Transverse colon (tissue), 4 donors: ENCODE data around the gene ZNF143. TPM values are rescaled to one million over a fixed set of nuclear protein-coding genes. Genes with fewer than 3 reads are reported as not detected.
"Not testable (repeated sequence)": the region's sequence is repeated elsewhere in the genome, so short reads cannot be mapped to it uniquely, and the experiment has no call there.

ENCODE experiments used
- DNase-seq: peaks from one replicate; pipeline ENCODE4 v3.0.0-alpha.2; 2019
- H3K27ac ChIP-seq, 4 donors: fragments of 200-600 bp; sonication (generic); 2 replicates each; pipeline ENCODE4 v1.5.1; 2016 to 2018; ENCODE audit warnings: inconsistent platforms in 4 of 4
- H3K27me3 ChIP-seq: fragments of 200-600 bp; sonication (generic); 2 replicates; pipeline ENCODE4 v1.5.1; 2017; ENCODE audit warnings: inconsistent platforms
- H3K36me3 ChIP-seq, 4 donors: fragments of 200-600 bp; sonication (generic); 2 replicates each; pipeline ENCODE4 v1.5.1; 2017 to 2019; ENCODE audit warnings: inconsistent platforms in 4 of 4
- H3K4me1 ChIP-seq, 4 donors: fragments of 200-600 bp; sonication (generic); 2 replicates each; pipeline ENCODE4 v1.5.1; 2017 to 2020; ENCODE audit warnings: inconsistent platforms in 4 of 4
- H3K4me3 ChIP-seq, 4 donors: fragments of 200-600 bp; sonication (generic); 1 replicate in 1 of 4; 2 replicates in 3 of 4; pipeline versions ENCODE4 v1.5.1 to v1.6.1; 2017 to 2019; ENCODE audit warnings: inconsistent platforms in 4 of 4
- H3K9me3 ChIP-seq, 2 donors: fragments of 200-600 bp; sonication (generic); 2 replicates each; pipeline ENCODE4 v1.5.1; 2017 to 2019; ENCODE audit warnings: inconsistent platforms in 2 of 2
- CTCF ChIP-seq, 5 experiments: fragments of 200-600 bp in 3 of 5; fragments of 450-650 bp in 2 of 5; sonication (generic) in 3 of 5; IDR thresholded peaks; 1 replicate in 2 of 5; 2 replicates in 3 of 5; pipeline ENCODE4 v1.5.1; 2016 to 2017; ENCODE audit warnings: antibody characterized with exemption in 5 of 5, inconsistent platforms in 3 of 5, mild to moderate bottlenecking in 2 of 5, moderate library complexity in 1 of 5
- EP300 ChIP-seq: sonication (generic); formaldehyde crosslinking; IDR thresholded peaks from one replicate; pipeline ENCODE4 v1.6.1; 2017; ENCODE audit warnings: antibody characterized with exemption, low read depth
- POLR2A ChIP-seq: fragments of 450-650 bp; IDR thresholded peaks from one replicate; pipeline ENCODE4 v1.6.1; 2016; ENCODE audit warnings: antibody characterized with exemption, mild to moderate bottlenecking, moderate library complexity
- POLR2AphosphoS5 ChIP-seq, 3 donors: sonication (generic); formaldehyde crosslinking; IDR thresholded peaks; one replicate each; pipeline ENCODE4 v1.6.1; 2016; ENCODE audit warnings: antibody characterized with exemption in 3 of 3
- WGBS, 2 donors: methylation state at CpG; one replicate each; pipeline ENCODE4 v1.1.5; 2018; ENCODE audit warnings: low coverage in 1 of 2; 5-methylcytosine and 5-hydroxymethylcytosine counted together
- in situ Hi-C, 4 donors: fragments of 200-750 bp; cut with MboI; loops; one replicate each; pipeline versions ENCODE4 v1.15.0 to v1.15.1; 2017; ENCODE audit warnings: low sequenced_read_pairs in 3 of 4, low pct_ligation_motif_present in 1 of 4, low pct_unique_long_range_greater_than_20kb in 1 of 4
- intact Hi-C: fragments of 100-400 bp; cut with DNase I; formaldehyde crosslinking; loops from one replicate; pipeline ENCODE4 v1.15.1; 2023; ENCODE audit warnings: low total_unique reads
- total RNA-seq, 4 donors: library from RNA; depleted of rRNA; stranded (reverse); fragments of >200 nt; gene quantifications; one replicate each; pipeline ENCODE4 v1.1.0, GENCODE V29; 2016

ZNF143 gene
- total RNA-seq, 4 donors from 2014 or later, result 6.6 to 21.8 (median 14.3) TPM

GRCh38 chr11:9533736-9534473 lies 73.1 kb downstream of the ZNF143 start:
- Histone ChIP-seq H3K36me3 (no peaks in the 10 kb centered on the region), H3K27me3 (no peaks in the 10 kb centered on the region), H3K27ac (no peak overlapping the region), H3K9me3 (no peaks in the 10 kb centered on the region), H3K4me1 (peaks cover 12 to 25% (median 17%) of the 10 kb centered on the region in 4 donors), H3K4me3 (no peak overlapping the region)
- no peak for DNase-seq
- in situ Hi-C loops, result loop anchor here in 1 of 4 donors (10.0 kb wide), 2 partner anchors 81 to 221 kb away; no protein-coding TSS in a partner anchor
- intact Hi-C loops, result no loop called here
- 79 to 80% methylated on average over 5 of the region's 5 CpGs for WGBS, 2 donors
- TF ChIP-seq POLR2A (no peak), EP300 (no peak), POLR2AphosphoS5 (IDR thresholded peaks at IDR 0.05) (no peak), CTCF (IDR thresholded peaks at IDR 0.05) (no peak)

- Histone ChIP-seq H3K4me1 (peaks cover 0 to 11% (median 5%) of the 10 kb centered on the region in 4 donors), H3K4me3 (no peak overlapping the region), H3K36me3 (no peaks in the 10 kb centered on the region), H3K27ac (no peak overlapping the region), H3K9me3 (no peaks in the 10 kb centered on the region), H3K27me3 (no peaks in the 10 kb centered on the region)
- 72% methylated on average over 6 of the region's 6 CpGs; no CpG with 5 or more reads in 1 of the 2 donors for WGBS, 2 donors
- intact Hi-C loops (no loop called here), in situ Hi-C loops (loop anchor here in 2 of 4 donors (5.0 to 10.0 kb wide), 3 partner anchors 77 to 220 kb away; no protein-coding TSS in a partner anchor)
- peak; percentile 83 for DNase-seq
- TF ChIP-seq POLR2AphosphoS5 (IDR thresholded peaks at IDR 0.05), result peak in 2 of 3 donors; percentile 11 to 39
- TF ChIP-seq CTCF (IDR thresholded peaks at IDR 0.05), result peak; percentile 76 to 84 (median 79)
- TF ChIP-seq POLR2A, result no peak
Measured at GRCh38 chr11:9535189-9535781, 74.5 kb downstream of the ZNF143 start.

- Histone ChIP-seq H3K36me3 (no peaks in the 10 kb centered on the region), H3K27me3 (no peaks in the 10 kb centered on the region), H3K4me1 (peaks cover 0 to 6% (median 0%) of the 10 kb centered on the region in 4 donors), H3K4me3 (no peak overlapping the region), H3K9me3 (no peaks in the 10 kb centered on the region), H3K27ac (no peak overlapping the region)
- intact Hi-C loops (no loop called here), in situ Hi-C loops (loop anchor here in 2 of 4 donors (5.0 to 10.0 kb wide), 3 partner anchors 74 to 216 kb away; no protein-coding TSS in a partner anchor)
- DNase-seq, result no peak
- TF ChIP-seq POLR2A (no peak), CTCF (IDR thresholded peaks at IDR 0.05) (no peak), EP300 (no peak), POLR2AphosphoS5 (IDR thresholded peaks at IDR 0.05) (no peak)
- WGBS, 2 donors, result 80 to 85% methylated on average over 1 to 2 of the region's 2 CpGs
Measured at GRCh38 chr11:9538548-9538947, 77.7 kb downstream of the ZNF143 start.

GRCh38 chr11:9549216-9549615 lies 88.4 kb downstream of the ZNF143 start:
- WGBS, 2 donors, result 85 to 89% methylated on average over 5 of the region's 5 CpGs
- H3K9me3 ChIP-seq, H3K4me3 ChIP-seq, H3K27ac ChIP-seq, H3K4me1 ChIP-seq, intact Hi-C loops, DNase-seq, H3K27me3 ChIP-seq, in situ Hi-C loops, H3K36me3 ChIP-seq: not testable (repeated sequence)
